Neuron (in vitro differentiated cells): ENCODE data around the gene CDK11B.
A peak's percentile ranks its signal among the peaks of the same experiment; 100 is the strongest.

ENCODE experiments used
- H2AFZ ChIP-seq: one replicate; pipeline ENCODE4 v1.6.1; 2013; ENCODE audit warnings: low read depth, mild to moderate bottlenecking, inconsistent platforms, low read length, moderate library complexity
- H3K27me3 ChIP-seq: one replicate; pipeline ENCODE4 v1.6.1; 2013; ENCODE audit warnings: low read length; ENCODE audit not compliant: insufficient read depth
- H3K36me3 ChIP-seq: one replicate; pipeline ENCODE4 v1.6.1; 2013; ENCODE audit warnings: low read length; ENCODE audit not compliant: insufficient read depth
- H3K4me1 ChIP-seq: one replicate; pipeline ENCODE4 v1.6.1; 2013; ENCODE audit warnings: low read length; ENCODE audit not compliant: insufficient read depth
- H3K4me3 ChIP-seq: 2 replicates; pipeline ENCODE4 v1.5.1; 2013; ENCODE audit warnings: mild to moderate bottlenecking, low read length, moderate library complexity
- H3K9me3 ChIP-seq: one replicate; pipeline ENCODE4 v1.6.1; 2013; ENCODE audit warnings: low read length

CDK11B gene

DNA sequence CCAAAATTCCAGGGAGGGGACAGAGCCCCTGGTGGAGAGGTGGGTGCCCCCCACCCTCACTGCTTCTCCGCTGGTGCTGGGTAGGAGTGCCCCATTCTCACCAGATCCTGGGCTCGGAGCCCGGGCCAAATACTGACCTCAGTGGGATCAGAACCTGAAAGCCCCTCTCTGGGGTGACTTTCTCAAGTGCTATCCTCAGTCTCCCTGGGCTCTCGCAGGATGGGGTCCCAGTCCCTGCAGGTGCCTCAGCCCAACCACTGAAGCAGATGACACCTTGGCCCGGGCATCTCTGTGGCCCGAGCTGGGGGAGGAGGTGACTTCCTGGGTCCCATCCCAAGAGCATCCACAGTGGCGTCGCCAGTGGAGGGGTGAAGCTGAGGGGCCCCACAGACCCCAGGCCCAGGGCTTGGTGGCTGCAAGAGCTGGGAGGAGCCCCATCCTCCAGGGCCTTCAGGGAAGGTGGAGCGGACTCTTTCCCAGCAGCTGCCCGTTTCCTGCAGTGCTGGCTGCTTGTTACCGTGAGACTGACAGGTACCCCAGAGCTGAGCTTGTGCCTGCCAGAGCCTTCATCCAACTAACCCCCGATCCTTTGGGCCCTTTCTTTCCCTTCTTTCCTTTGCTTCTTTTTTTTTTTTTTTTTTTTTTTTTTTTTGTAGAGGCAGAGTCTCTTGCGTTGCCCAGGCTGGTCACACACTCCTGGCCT lies 55.0 kb downstream of the CDK11B start:
- no peaks in the 10 kb centered on the region for H3K9me3 ChIP-seq
- H2AFZ ChIP-seq, result no peak overlapping the region
- no peaks in the 10 kb centered on the region for H3K27me3 ChIP-seq
- no peaks in the 10 kb centered on the region for H3K36me3 ChIP-seq
- H3K4me1 ChIP-seq, result peaks cover 5% of the 10 kb centered on the region
- no peak overlapping the region for H3K4me3 ChIP-seq

DNA sequence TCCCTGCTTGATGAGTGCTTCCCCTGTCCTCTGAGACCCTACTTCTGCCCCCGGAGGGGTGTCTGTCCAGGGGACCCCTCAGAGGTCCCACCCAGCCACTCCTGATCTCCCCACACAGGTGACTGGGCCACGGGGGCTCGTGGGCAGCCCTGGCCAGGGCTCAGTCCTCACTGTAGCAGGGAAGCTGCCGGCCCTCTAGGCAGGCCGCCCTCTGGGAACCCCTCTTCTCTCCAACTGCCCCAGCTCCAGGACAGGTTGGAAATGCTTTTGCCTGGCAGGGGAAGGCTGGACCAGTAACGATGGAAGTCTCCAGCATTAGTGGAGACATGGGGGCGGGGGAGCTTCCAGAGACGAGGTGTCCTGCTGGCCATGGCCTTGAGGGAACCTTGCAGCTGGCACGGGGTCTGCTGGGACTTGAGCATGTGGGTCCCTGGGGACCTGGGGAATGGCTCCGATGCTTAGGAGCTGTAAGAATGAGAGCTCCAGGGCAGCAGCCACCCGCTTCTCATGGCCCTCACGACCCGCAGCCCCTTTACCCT lies 55.8 kb downstream of the CDK11B start:
- H3K4me3 ChIP-seq, result no peak overlapping the region
- H3K4me1 ChIP-seq, result peaks cover 5% of the 10 kb centered on the region
- H2AFZ ChIP-seq, result no peak overlapping the region
- no peaks in the 10 kb centered on the region for H3K36me3 ChIP-seq
- no peaks in the 10 kb centered on the region for H3K27me3 ChIP-seq
- no peaks in the 10 kb centered on the region for H3K9me3 ChIP-seq

DNA sequence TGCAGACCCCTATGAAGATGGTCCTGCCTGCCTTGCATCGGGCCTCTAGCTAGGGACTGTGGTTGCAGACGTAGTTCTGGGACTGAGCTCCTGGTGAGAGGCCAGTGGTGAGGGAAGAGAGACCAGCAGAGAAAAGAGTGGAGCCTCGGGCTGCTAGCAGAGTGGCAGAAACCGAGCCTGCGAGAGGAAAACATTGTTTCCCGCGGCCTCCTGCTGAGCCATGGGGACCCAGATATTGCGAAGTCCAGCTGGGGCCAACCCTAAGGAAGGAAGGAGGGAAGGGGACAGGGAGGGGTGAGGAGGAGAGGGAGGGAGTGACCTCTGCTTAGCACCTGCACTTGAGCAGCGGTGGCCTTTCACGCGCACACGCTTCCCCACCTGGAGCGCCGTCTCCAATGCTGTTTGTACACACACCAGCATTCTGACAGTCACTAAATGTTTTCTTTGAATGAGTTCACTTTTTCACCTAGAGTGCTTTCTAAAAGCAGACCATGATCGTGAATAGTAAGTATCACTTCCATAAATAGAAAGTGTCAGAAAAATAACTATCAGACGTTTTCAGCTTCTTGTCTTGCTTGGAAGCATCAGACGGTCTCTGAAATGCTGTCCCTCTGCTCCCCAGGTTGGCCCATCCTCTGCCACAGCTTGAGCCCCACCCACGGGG lies 56.4 kb downstream of the CDK11B start:
- Histone ChIP-seq H3K27me3 (no peaks in the 10 kb centered on the region), H3K9me3 (no peaks in the 10 kb centered on the region), H2AFZ (no peak overlapping the region), H3K4me3 (no peak overlapping the region), H3K36me3 (no peaks in the 10 kb centered on the region), H3K4me1 (peaks cover 10% of the 10 kb centered on the region)

DNA sequence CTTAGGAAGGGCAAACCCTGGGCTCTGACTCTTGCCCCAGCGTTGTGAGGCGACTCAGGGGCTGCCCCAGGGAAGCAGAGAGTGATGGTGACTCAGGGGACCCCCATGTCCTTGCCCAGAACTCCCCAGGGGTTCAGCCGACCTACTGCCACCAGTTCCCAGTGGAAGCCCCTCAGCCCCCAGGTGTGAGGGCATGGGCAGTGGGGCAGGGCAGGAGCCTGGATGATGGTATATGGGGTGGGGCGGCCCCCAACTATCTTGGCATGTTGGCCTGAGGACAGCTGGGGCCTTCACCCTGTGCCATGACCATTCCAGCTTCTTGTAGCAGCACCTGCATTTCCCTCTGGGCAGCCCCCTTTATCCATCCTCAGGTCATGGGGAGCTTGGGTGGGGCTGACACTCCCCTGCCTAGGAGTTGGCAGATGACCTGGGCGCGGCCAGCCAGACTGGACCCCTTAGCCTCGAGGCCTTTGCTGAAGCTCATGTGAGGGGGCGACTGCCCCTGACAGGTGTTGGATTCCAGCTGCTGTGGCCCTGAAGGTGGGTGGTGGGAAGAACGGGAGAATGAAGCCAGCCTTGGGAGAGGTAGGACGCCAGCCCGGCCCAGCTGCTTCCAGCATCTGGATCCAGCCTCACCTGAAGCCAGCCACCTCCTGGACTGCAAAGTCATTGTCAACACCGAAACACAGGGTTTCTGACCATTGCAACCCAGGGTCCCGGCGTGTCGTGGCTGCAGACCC lies 57.1 kb downstream of the CDK11B start:
- Histone ChIP-seq H3K4me1 (peaks cover 14% of the 10 kb centered on the region), H3K36me3 (no peaks in the 10 kb centered on the region), H3K27me3 (no peaks in the 10 kb centered on the region), H3K4me3 (no peak overlapping the region), H3K9me3 (no peaks in the 10 kb centered on the region), H2AFZ (no peak overlapping the region)

DNA sequence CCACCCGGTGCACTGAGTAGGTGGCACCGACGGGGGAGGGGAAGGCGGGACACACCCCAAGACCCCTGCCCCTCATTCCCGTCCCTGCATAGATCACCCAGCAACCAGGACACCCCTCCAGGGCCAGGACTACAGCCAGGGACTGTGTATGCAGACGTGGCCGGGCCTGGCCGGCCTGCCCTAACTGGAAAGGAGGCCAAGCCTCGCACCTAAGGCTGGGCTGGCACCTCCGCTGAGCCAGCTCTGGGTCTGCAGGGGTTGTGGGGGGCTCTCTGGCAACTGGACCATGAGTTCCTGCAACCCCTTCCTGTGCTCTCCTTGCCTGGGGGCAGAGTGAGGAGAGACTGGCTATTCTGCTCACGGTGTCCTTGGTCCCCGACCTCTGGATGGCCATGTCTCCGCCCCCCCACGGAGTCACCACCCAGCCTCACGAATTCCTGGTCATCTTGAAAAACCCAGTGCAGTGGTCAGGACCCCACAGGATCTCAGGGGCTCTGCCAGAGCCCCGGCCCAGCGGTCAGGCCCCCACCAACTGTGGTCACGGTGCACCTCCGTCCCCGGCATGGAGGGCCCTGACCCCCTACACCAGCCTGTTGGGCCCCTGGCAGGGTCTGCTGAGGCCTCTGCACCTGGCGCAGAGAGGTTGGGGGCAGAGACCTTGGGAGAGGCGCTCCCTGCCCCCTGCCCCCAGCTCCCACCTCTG lies 57.8 kb downstream of the CDK11B start:
- Histone ChIP-seq H3K4me3 (peak overlapping the region; percentile 49), H3K27me3 (no peaks in the 10 kb centered on the region)

DNA sequence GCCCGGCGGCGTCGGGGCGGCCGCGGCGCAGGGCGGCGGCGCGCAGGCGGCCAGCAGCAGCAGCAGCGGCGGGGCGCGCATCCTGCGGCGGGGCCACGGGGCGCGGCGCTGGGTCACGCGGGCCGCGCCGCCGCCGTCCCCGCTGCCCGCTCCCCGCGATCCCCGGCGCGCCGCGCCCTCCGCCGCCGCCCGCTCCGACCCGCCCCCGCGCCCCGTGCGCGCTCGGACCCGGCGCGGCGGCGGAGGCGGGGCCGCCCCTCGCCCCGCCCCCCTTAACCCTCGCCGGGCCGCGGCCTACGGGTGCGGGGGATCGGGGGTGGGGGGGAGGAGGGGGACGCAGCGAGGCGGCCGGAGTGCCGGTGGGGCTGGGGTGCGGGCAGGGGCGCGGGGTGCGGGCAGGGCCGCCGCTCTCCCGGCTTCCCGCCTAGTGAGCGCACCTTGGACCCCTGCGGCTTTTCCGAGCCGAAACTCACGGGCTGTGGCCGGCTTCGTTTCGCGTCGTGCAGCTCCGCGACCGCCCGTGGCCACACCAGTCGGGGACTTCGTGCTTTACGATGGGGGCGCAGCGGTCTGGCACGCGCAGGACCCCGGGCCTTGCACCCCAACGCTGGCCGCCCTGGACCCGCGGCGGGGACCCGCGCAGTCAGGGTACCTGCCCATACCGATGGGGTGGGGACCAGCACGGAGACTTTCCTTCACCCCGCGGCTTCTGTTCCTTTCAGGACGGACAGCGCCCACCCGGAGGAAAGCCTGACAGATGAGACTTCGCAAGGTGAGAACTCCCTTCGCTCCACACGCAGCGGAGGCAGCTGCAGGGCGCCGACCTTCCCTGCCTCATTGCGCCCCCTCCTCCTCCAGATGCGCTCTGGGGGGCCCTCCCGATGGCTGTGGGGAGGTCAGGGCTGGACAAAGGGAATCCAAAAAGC lies 58.6 kb downstream of the CDK11B start, which contains the start of gene FNDC10:
Gene FNDC10, minus strand, starts transcription at position 201 of the 926 bp plus-strand sequence. Its CDS starts 120 bp downstream, at position 81.
- Histone ChIP-seq H3K36me3 (no peaks in the 10 kb centered on the region), H3K9me3 (no peaks in the 10 kb centered on the region), H3K27me3 (no peaks in the 10 kb centered on the region), H2AFZ (peak within 1 kb of the TSS; percentile 69), H3K4me3 (peak within 1 kb of the TSS; percentile 49), H3K4me1 (peaks cover 14% of the 10 kb centered on the region)

More for the DNA sequence above, 57.8 kb downstream of the CDK11B start:
- Histone ChIP-seq H3K9me3 (no peaks in the 10 kb centered on the region), H3K36me3 (no peaks in the 10 kb centered on the region), H3K4me1 (peaks cover 14% of the 10 kb centered on the region), H2AFZ (no peak overlapping the region)

DNA sequence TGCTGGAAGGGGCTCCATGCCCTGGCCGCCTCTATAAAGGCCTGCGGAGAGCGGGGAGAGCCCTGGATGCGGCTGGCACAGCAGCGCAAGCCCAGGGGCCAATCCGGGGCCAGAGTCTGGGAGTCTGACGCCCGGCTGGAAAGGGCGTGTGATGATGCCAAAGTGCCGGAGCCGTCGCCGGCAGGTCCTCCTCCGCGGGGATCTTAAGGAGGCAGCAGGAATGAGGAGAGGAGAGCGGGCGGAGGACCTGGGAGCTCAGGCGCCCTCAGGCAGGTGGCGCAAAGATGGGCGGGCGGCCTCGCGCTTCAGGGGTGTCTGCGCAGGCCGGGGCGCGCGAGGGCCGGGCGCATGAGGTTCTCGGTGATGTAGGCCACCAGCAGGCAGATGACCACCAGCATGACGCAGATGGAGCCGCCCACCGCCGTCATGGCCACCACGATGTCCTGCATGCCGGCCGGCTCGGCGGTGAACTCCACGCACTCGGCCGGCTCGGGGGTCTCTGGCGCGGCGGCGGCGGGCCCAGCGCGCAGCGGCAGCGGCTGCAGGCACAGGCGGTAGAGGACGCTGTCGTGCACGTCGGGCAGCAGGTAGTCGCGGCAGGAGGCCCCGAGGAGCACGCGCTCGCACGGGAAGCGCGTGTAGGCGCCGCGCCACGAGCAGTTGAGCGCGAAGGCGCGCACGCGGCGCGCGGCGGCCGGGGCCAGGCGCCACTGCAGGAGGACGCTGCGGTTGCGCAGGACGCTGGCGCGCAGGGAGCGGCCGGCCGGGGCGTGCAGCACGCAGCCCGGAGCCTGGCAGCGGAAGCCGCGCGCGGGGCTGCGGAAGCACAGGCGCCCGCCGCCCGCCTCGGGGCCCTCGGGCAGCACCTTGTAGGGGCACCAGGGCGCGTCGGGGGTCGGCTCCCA lies 59.5 kb downstream of the CDK11B start:
- no peaks in the 10 kb centered on the region for H3K27me3 ChIP-seq
- H3K9me3 ChIP-seq, result no peaks in the 10 kb centered on the region
- no peaks in the 10 kb centered on the region for H3K36me3 ChIP-seq
- H2AFZ ChIP-seq, result no peak overlapping the region
- H3K4me3 ChIP-seq, result peak overlapping the region; percentile 40
- H3K4me1 ChIP-seq, result peaks cover 15% of the 10 kb centered on the region

DNA sequence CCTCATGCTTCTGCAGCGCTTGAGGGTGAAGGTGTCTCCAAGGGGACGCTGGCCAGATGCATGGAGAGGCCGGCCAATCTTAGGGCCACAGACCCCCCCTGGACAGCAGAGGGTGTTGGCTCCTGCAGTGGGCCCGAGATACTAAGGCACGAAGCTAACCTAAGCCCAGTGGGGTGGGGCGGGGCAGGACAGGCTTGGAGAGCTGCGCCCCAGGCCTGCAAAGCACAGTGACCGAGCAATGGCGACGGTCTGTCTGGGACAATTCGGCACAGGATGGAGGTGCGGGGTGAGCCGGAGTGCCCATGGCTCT lies 60.1 kb downstream of the CDK11B start:
- H2AFZ ChIP-seq, result no peak overlapping the region
- no peaks in the 10 kb centered on the region for H3K27me3 ChIP-seq
- H3K9me3 ChIP-seq, result no peaks in the 10 kb centered on the region
- peaks cover 15% of the 10 kb centered on the region for H3K4me1 ChIP-seq
- no peaks in the 10 kb centered on the region for H3K36me3 ChIP-seq
- H3K4me3 ChIP-seq, result no peak overlapping the region

DNA sequence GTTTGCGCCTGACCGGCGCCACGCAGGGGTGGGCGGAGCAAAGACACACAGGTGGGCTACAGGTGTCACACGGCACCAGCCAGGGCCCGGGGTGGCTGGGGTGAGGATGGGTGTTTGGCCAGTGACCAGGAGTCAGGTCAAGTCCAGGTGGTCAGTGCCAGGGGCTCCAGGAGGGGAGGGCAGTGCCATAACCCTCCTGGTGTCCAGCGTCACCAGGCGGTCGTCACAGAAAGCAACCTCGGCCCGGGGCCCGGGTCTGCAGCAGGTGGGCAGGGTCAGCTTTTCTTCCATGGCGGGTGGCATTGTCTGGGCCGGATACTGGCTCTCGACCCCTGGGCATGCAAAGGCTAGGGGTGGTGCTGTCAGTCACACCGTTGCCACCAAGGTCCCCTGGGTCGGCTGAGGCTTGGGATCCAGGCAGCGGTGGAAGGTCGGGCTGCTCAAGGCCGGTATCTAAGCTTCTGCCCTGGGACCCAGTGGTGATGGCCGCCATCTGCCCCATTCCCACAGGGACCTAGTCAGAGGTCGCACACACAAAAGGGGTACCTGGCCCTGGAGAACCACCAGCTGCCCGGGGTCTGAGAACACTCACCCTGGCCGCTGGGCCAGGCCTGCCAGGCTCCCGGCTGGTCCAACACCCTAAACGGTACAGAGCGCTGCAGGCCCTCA lies 60.6 kb downstream of the CDK11B start:
- Histone ChIP-seq H2AFZ (no peak overlapping the region), H3K4me3 (no peak overlapping the region), H3K4me1 (peaks cover 15% of the 10 kb centered on the region), H3K27me3 (no peaks in the 10 kb centered on the region), H3K36me3 (no peaks in the 10 kb centered on the region), H3K9me3 (no peaks in the 10 kb centered on the region)

DNA sequence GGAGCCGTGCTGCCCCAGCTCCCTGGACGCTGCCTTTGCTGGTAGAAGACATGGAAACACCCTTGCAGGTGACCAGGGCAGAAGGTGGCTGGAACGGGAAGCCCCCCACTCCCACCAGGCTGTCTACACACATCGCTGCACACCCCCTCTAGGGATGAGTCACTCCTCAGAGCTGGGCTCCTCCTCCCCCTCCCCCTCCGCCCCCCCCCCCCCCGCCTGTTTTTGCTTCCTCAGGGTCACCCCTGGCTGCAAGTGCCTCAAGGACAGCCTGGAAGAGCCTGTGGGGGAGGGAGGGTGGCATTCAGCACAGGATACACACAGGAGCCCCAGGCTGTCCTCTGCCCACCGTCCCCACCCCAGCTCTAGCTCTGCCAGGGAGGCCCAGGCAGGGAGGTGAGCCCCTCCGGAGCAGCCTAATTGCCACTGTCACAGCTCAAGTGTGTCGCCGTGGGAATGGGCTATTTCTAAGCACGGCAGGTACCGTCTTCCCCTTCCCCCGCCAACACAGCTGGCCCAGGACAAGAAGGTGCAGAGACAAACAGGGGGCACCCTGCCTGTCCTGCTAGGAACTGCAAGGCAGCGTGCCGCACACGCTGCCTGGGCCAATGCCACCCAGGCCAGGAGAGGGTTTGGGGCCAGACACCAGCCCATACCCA lies 61.4 kb downstream of the CDK11B start:
- Histone ChIP-seq H2AFZ (no peak overlapping the region), H3K9me3 (no peaks in the 10 kb centered on the region), H3K36me3 (no peaks in the 10 kb centered on the region), H3K4me3 (no peak overlapping the region), H3K4me1 (peaks cover 15% of the 10 kb centered on the region), H3K27me3 (no peaks in the 10 kb centered on the region)
